Measurements from ENCODE around the gene LEUTX.

- TF ChIP-seq CTCF (conservative IDR thresholded peaks at IDR 0.05; ENCODE audit: low read depth in 2 of 2) (no peak), EZH2 (IDR thresholded peaks at IDR 0.05; ENCODE audit: low read depth, unreplicated experiment) (no peak), REST (IDR thresholded peaks at IDR 0.05; ENCODE audit: unreplicated experiment) (no peak), POLR2AphosphoS5 (IDR thresholded peaks at IDR 0.05; ENCODE audit: low read depth) (no peak), ZNF331 (CRISPR knock-in tag; IDR thresholded peaks at IDR 0.05; ENCODE audit: low read depth) (no peak), EZH2phosphoT487 (IDR thresholded peaks at IDR 0.05; ENCODE audit: unreplicated experiment) (no peak), NANOG (IDR thresholded peaks at IDR 0.05; ENCODE audit: borderline replicate concordance) (no peak), ZNF114 (CRISPR knock-in tag; IDR thresholded peaks at IDR 0.05) (no peak), ETS1 (IDR thresholded peaks at IDR 0.05) (no peak)
Observed at GRCh38 chr19:39768334-39768733, 10.3 kb upstream of the LEUTX start.
